BJ (cell line): ENCODE results near the gene RGS9. TPM values are rescaled to one million over a fixed set of nuclear protein-coding genes. Genes with fewer than 3 reads are reported as not detected.

ENCODE experiments used
- CTCF ChIA-PET: fragments of 350-600 bp; formaldehyde crosslinking; extraction: SDS; loops from one replicate; lab custom pipeline; 2021; ENCODE audit warnings: antibody characterized with exemption, inconsistent platforms; lab: Yijun Ruan, JAX
- POLR2A ChIA-PET: fragments of 300-600 bp; sonication (Branson Sonifier 250); formaldehyde crosslinking; extraction: SDS; loops from one replicate; lab custom pipeline; 2021; ENCODE audit warnings: antibody characterized with exemption; lab: Charles Lee
- DNase-seq: peaks from one replicate; pipeline ENCODE4 v3.0.0-alpha.2; 2011; ENCODE audit warnings: low read depth
- H3K27me3 ChIP-seq: 2 replicates; pipeline ENCODE4 v1.6.0; 2011; ENCODE audit warnings: low read length; ENCODE audit not compliant: control insufficient read depth, insufficient read depth
- H3K36me3 ChIP-seq: 2 replicates; pipeline ENCODE4 v1.5.1; 2011; ENCODE audit warnings: low read length; ENCODE audit not compliant: control insufficient read depth, insufficient read depth
- H3K4me3 ChIP-seq: 2 replicates; pipeline ENCODE4 v1.5.1; 2011; ENCODE audit warnings: low read depth, mild to moderate bottlenecking, control low read depth, low read length
- CTCF ChIP-seq: IDR thresholded peaks from 2 replicates; pipeline ENCODE4 v1.5.1; 2011; ENCODE audit warnings: low read depth, mild to moderate bottlenecking, control low read depth, inconsistent platforms, low read length, moderate library complexity; ENCODE audit not compliant: insufficient read depth
- polyA plus RNA-seq: library from polyadenylated mRNA; depleted of rRNA; stranded (reverse); fragments of >200 nt; gene quantifications from 2 replicates; pipeline ENCODE4 v1.2.3, GENCODE V29; 2011

RGS9 gene
- polyA plus RNA-seq, 1 experiment = 1.6 TPM

- TF ChIP-seq CTCF = no peak
- peak; percentile 88 for DNase-seq
- Histone ChIP-seq H3K36me3 (no peaks in the 10 kb centered on the region), H3K27me3 (peaks cover 15% of the 10 kb centered on the region), H3K4me3 (no peak overlapping the region)
- ChIA-PET CTCF (interaction anchor here (5.2 kb wide), 1 partner anchor 936 kb away, joined by 47 read pairs; no protein-coding TSS in a partner anchor), POLR2A (interaction anchor here (0.5 kb wide), 1 partner anchor 1316 kb away, joined by 3 read pairs; no protein-coding TSS in a partner anchor)
Measured at GRCh38 chr17:65228734-65229620, 91.8 kb downstream of the RGS9 start.

GRCh38 chr17:65229621-65229995, 92.4 kb downstream of the RGS9 start:
- DNase-seq = no peak
- Histone ChIP-seq H3K36me3 (no peaks in the 10 kb centered on the region), H3K27me3 (peaks cover 12% of the 10 kb centered on the region), H3K4me3 (no peak overlapping the region)
- TF ChIP-seq CTCF = no peak
- ChIA-PET CTCF (interaction anchor here (5.2 kb wide), 1 partner anchor 936 kb away, joined by 47 read pairs; no protein-coding TSS in a partner anchor), POLR2A (no interaction called here)

GRCh38 chr17:65230040-65230439, 92.9 kb downstream of the RGS9 start:
- H3K4me3 ChIP-seq = no peak overlapping the region
- TF ChIP-seq CTCF = no peak
- no peaks in the 10 kb centered on the region for H3K36me3 ChIP-seq
- CTCF ChIA-PET = interaction anchor here (0.9 to 5.2 kb wide), 3 partner anchors 12 to 935 kb away, joined by 3 to 47 read pairs (median 3); no protein-coding TSS in a partner anchor
- H3K27me3 ChIP-seq = peaks cover 12% of the 10 kb centered on the region
- POLR2A ChIA-PET = no interaction called here
- DNase-seq = no peak

- H3K27me3 ChIP-seq = peaks cover 6% of the 10 kb centered on the region
- DNase-seq = no peak
- TF ChIP-seq CTCF = 0 out of 2 replicates have a peak, but pooled peaks have one; percentile 7
- ChIA-PET POLR2A (no interaction called here), CTCF (interaction anchor here (0.6 to 5.2 kb wide), 39 partner anchors 10 to 1455 kb away, joined by 3 to 47 read pairs (median 4); no protein-coding TSS in a partner anchor)
- no peaks in the 10 kb centered on the region for H3K36me3 ChIP-seq
- no peak overlapping the region for H3K4me3 ChIP-seq
Measured at GRCh38 chr17:65231086-65231485, 93.9 kb downstream of the RGS9 start.

- POLR2A ChIA-PET = no interaction called here
- CTCF ChIA-PET = interaction anchor here (0.6 to 5.2 kb wide), 44 partner anchors 9 to 1455 kb away, joined by 3 to 47 read pairs (median 4); no protein-coding TSS in a partner anchor
- Histone ChIP-seq H3K4me3 (no peak overlapping the region), H3K27me3 (peaks cover 3% of the 10 kb centered on the region; the same call in 1 of the 2 replicates), H3K36me3 (no peaks in the 10 kb centered on the region)
- DNase-seq = peak; percentile 71
- peak; percentile 85 for TF ChIP-seq CTCF
Measured at GRCh38 chr17:65231662-65232335, 94.6 kb downstream of the RGS9 start.
